Naive B cell (primary cell): ENCODE results near the gene TMEM176A. TPM values are rescaled to one million over a fixed set of nuclear protein-coding genes. Genes with fewer than 3 reads are reported as not detected.
"Not testable (repeated sequence)": the region's sequence is repeated elsewhere in the genome, so short reads cannot be mapped to it uniquely, and the experiment has no call there.

ENCODE experiments used
- ATAC-seq, 2 donors: fragments of 150-1000 bp; cut with Tn5 transposase; 2 replicates each; pipeline ENCODE4 v1.10.0; 2021; ENCODE audit warnings: low read depth in 2 of 2, mild to moderate bottlenecking in 2 of 2, moderate library complexity in 2 of 2
- DNase-seq: peaks from one replicate; pipeline ENCODE4 v3.0.0; 2022
- H3K27ac Mint-ChIP-seq, 6 donors: one replicate each; pipeline ENCODE4 v1.8.0; 2020 to 2022; ENCODE audit warnings: mild to moderate bottlenecking in 6 of 6, mixed read lengths in 6 of 6, moderate library complexity in 5 of 6, inconsistent platforms in 2 of 6
- H3K27me3 Mint-ChIP-seq, 3 donors: one replicate each; pipeline ENCODE4 v1.8.0; 2021 to 2022; ENCODE audit warnings: mixed read lengths in 3 of 3, mild to moderate bottlenecking in 1 of 3
- H3K36me3 Mint-ChIP-seq, 2 donors: one replicate each; pipeline ENCODE4 v1.8.0; 2020 to 2022; ENCODE audit warnings: mixed read lengths in 2 of 2, inconsistent platforms in 1 of 2, mild to moderate bottlenecking in 1 of 2
- H3K4me1 Mint-ChIP-seq, 3 donors: one replicate each; pipeline ENCODE4 v1.8.0; 2020 to 2022; ENCODE audit warnings: mixed read lengths in 3 of 3, inconsistent platforms in 1 of 3, mild to moderate bottlenecking in 1 of 3, moderate library complexity in 1 of 3
- H3K4me3 Mint-ChIP-seq, 8 donors: one replicate each; pipeline ENCODE4 v1.8.0; 2020 to 2022; ENCODE audit warnings: mild to moderate bottlenecking in 8 of 8, mixed read lengths in 8 of 8, moderate library complexity in 8 of 8, inconsistent platforms in 2 of 8
- H3K9me3 Mint-ChIP-seq, 7 donors: one replicate each; pipeline ENCODE4 v1.8.0; 2020 to 2022; ENCODE audit warnings: mixed read lengths in 7 of 7, mild to moderate bottlenecking in 5 of 7, inconsistent platforms in 2 of 7, moderate library complexity in 1 of 7
- polyA plus RNA-seq, 6 donors: library from polyadenylated mRNA; unstranded; fragments of 300-500 nt; fragmentation: Illumina TruSeq; gene quantifications; one replicate each; pipeline ENCODE4 v1.2.3, GENCODE V29; 2021; ENCODE audit warnings: low read depth in 6 of 6

The TMEM176A gene, protein sequence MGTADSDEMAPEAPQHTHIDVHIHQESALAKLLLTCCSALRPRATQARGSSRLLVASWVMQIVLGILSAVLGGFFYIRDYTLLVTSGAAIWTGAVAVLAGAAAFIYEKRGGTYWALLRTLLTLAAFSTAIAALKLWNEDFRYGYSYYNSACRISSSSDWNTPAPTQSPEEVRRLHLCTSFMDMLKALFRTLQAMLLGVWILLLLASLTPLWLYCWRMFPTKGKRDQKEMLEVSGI
- 1 to 10 TPM in 1 of 6 donors, under 1 TPM in 1, not detected in 4; 0.44 to 1.9 TPM for polyA plus RNA-seq

DNA sequence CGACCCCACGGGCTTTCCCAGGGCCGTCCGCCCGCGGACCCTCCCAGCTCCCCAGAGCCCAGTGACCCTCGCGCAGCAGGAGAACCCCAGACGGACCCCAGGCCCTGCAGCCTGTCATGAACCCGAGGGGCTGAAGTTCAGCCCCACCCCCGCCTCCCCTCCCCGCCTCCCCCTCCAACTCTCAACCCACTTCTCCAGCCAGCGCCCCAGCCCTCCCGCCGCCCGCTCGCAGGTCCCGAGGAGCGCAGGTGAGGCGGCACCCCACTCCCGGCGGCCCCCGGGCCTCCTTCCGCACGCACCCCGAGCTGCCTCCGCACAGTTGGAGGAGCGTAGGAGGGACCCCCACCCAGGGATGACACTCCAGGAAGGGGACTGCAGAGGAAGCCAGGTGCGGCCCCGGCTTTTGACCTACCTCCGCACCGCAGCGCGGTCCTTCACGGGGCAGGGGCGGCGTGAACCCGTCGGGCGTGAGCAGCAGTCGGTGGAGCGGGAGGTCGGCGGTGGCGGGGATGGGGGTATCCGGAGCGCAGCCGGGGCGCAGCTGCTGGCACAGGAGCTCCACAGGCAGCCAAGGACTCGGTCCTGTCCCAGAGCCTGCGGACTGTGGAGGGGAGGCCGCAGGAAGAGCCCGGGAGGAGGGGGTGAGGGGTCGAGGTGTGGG, at the start of gene TMEM176A:
TSS of gene TMEM176A (plus strand) at position 189 of the 661 bp plus-strand sequence. CDS start 782 bp downstream, outside the sequence.
- H3K4me1 Mint-ChIP-seq = peaks cover 9 to 16% (median 9%) of the 10 kb centered on the region in 3 donors
- H3K4me3 Mint-ChIP-seq = peak within 1 kb of the TSS; percentile 43 to 76 (median 61)
- H3K27ac Mint-ChIP-seq = no peak within 1 kb of the TSS
- H3K9me3 Mint-ChIP-seq = peaks cover 3 to 22% (median 10%) of the 10 kb centered on the region in 7 donors
- DNase-seq (no peak), ATAC-seq (no peak)
- peaks cover 0 to 19% of the 10 kb centered on the region in 2 donors for H3K36me3 Mint-ChIP-seq
- H3K27me3 Mint-ChIP-seq = peaks cover 39 to 76% (median 66%) of the 10 kb centered on the region in 3 donors

DNA sequence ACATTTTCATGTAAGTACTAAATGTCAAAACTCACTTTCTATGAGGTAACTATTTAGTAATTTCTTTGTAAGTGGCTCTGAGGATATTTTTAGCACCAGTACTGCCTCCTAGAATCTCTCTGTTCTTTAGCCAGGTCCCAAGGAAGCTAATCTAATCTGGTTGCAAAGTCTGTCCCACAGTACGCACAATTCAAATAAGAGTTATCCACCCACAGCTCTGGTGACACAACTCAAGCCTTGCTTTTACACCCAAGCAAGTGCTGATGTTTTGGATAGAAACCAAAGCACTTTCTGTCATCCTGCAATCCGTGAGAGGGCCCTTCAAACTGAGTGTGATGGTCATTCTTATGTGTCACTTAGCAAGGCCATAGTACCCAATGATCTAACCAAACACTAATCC, 48.9 kb upstream of the TMEM176A start:
- Mint-ChIP-seq H3K27me3 (peaks cover 3 to 18% (median 12%) of the 10 kb centered on the region in 3 donors), H3K4me1 (peaks cover 11 to 13% (median 11%) of the 10 kb centered on the region in 3 donors), H3K27ac (no peak overlapping the region), H3K36me3 (no peaks in the 10 kb centered on the region), H3K4me3 (no peak overlapping the region), H3K9me3 (no peaks in the 10 kb centered on the region)
- DNase-seq (no peak), ATAC-seq (no peak)

DNA sequence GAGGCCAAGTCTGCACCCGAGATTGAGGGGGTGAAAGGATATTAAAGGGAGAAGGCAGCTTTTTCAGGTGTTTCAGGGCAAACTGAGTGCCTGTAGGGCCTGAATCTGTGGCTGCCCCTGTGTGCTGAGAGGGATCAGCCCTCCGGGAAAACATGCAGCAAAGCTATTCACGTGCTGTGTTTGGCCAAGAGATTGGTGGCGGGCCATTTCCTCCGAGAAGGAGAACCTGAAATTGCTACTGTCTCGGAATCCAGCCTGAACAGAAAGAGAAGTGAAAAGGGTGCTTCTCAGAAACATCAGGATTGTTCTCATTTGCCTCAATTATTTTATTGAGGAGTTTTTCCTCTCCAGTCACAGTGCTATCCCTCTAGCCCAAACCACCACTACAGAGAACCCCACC, 47.3 kb upstream of the TMEM176A start:
- Mint-ChIP-seq H3K9me3 (no peaks in the 10 kb centered on the region), H3K27ac (peak overlapping the region in 1 of 6 donors; percentile 87), H3K36me3 (no peaks in the 10 kb centered on the region), H3K4me3 (no peak overlapping the region), H3K27me3 (peaks cover 0 to 12% (median 5%) of the 10 kb centered on the region in 3 donors), H3K4me1 (peaks cover 11 to 13% (median 11%) of the 10 kb centered on the region in 3 donors)
- ATAC-seq = no peak
- DNase-seq = no peak

DNA sequence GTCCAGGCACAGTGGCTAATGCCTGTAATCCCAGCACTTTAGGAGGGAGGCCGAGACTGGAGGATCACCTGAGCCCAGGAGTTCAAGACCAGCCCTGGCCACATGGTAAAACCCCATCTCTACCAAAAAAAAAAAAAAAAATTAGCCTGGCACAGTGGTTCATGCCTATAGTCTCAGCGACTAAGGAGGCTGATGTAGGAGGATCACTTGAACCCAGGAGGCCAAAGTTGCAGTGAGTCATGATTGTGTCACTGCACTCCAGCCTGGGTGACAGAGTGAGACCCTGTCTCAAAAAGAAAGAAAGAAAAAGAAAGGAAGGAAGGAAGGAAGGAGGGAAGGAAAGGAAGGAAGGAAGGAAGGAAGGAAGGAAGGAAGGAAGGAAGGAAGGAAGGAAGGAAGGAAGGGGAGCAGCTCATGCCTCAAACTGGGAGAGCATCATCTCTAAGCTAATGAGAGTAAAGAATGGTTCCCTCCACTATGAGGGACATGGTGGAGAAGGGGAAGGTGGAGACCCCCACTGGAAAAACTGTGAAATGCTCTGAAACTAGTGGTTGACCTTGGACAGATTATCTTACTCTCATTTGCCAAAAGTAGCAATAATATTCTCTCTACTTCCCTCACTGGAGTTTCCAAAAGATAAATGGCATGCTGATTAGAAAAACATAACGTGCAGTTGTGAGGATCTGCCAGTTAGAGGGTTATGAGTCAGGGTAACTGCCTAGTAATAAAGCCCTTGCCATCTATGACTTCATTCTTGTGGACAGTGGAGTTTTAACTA, 46.6 kb upstream of the TMEM176A start:
- ATAC-seq = peak; percentile 27 to 41
- Mint-ChIP-seq H3K4me1 (peaks cover 11 to 13% (median 11%) of the 10 kb centered on the region in 3 donors), H3K27me3 (peaks cover 0 to 12% (median 4%) of the 10 kb centered on the region in 3 donors), H3K36me3 (no peaks in the 10 kb centered on the region), H3K9me3 (no peaks in the 10 kb centered on the region), H3K4me3 (no peak overlapping the region), H3K27ac (peak overlapping the region in 1 of 6 donors; percentile 66)
- no peak for DNase-seq

DNA sequence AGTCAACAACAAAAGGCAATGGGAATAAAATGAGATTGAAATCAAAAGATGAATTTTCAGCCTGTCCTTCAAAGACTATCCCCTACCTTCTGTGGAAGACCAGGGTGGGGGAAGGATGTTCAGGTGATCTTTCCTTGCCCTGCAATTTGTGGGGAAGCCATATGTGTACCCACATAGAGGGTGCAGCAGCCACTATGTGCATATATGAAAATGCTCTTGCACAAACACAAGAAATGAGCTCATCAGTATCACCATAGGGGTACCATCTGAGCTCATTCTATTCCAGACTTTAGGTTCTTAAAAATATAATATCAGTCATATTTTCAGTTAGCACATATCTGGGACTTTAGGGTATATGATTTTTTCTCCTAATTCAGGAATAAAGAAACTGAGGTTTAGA, 45.6 kb upstream of the TMEM176A start:
- DNase-seq (no peak), ATAC-seq (no peak)
- Mint-ChIP-seq H3K36me3 (no peaks in the 10 kb centered on the region), H3K27me3 (peaks cover 0 to 7% (median 4%) of the 10 kb centered on the region in 3 donors), H3K27ac (peak overlapping the region in 2 of 6 donors; percentile 32 to 70), H3K4me3 (peak overlapping the region in 1 of 8 donors; percentile 40), H3K4me1 (peaks cover 11 to 13% (median 11%) of the 10 kb centered on the region in 3 donors), H3K9me3 (peaks cover 0 to 3% (median 0%) of the 10 kb centered on the region in 7 donors)

DNA sequence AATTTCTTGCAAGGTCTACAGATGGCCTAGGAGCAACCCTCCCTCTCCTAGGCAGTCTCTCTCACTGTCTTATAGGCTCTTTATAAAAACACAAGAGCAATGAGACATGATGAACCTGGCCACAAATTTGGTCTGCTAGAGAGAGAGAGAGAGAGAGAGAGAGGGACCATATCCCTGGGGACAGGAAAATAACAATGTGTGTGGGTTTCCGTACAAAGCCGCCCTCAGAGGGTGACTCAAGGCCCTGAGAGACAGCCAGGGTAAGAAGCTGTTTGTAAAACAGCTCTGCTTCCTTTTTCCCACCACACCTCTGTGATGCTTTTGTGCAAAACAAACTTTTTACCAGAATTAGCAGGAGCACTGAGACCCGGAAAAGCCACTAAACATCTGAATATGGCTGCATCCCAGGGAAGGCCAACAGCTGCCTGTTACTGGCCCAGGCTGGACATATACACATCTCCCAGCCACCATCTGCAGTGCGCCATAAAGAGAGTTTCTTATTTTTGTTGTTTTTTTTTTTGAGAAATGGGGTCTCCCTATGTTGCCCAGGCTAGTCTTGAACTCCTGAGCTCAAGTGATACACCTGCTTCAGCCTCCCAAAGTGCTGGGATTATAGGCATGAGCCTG, 45.0 kb upstream of the TMEM176A start:
- Mint-ChIP-seq H3K9me3 (peaks cover 0 to 7% (median 0%) of the 10 kb centered on the region in 7 donors), H3K4me3 (peak overlapping the region in 2 of 8 donors; percentile 17 to 40), H3K4me1 (peaks cover 11 to 13% (median 11%) of the 10 kb centered on the region in 3 donors), H3K27ac (peak overlapping the region in 3 of 6 donors; percentile 7 to 70 (median 32)), H3K36me3 (no peaks in the 10 kb centered on the region), H3K27me3 (peaks cover 0 to 7% (median 4%) of the 10 kb centered on the region in 3 donors)
- DNase-seq (no peak), ATAC-seq (no peak)

DNA sequence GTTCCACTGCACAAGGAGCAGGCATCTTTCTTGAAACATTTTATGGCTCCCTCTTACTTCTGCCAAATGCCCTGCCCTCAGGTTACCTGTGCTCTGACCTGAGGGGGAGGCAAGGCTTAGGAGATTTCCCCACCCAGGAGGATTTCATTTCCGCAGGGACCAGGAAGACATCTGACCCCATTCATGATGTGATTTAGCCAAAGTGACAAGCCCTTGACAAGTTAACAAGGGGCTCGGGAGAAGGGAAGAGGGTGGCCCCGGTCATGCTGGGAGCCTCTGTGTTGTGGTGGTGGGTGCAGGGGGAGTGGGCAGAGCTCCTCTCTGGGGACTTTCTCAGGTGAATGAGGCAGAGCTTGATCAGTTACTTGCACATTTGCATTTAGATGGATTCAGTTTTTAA, 44.4 kb upstream of the TMEM176A start:
- H3K27me3 Mint-ChIP-seq = peaks cover 0 to 7% (median 5%) of the 10 kb centered on the region in 3 donors
- H3K4me1 Mint-ChIP-seq = peaks cover 11 to 13% (median 11%) of the 10 kb centered on the region in 3 donors
- H3K9me3 Mint-ChIP-seq = peaks cover 0 to 8% (median under 1%) of the 10 kb centered on the region in 7 donors
- H3K36me3 Mint-ChIP-seq = no peaks in the 10 kb centered on the region
- DNase-seq (no peak), ATAC-seq (no peak)
- no peak overlapping the region for H3K4me3 Mint-ChIP-seq
- peak overlapping the region in 3 of 6 donors; percentile 12 to 37 (median 25) for H3K27ac Mint-ChIP-seq

DNA sequence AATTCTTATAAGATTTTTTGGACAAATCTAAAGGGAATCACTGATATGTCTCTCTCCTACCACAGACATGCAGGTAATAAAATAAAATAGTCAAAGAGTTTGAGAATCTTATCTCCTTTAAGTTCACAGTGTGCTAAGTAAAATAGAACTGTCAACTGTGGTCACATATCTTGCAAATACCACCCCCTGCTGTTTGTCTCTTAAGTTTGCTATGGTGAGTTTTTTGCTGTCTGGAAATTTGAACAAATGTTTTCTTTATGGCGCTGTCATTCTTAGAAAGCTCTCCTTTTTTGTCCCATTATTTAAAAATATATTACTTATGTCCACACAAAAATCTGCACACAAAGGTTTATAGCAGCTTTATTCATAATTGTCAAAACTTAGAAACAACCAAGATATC, 43.7 kb upstream of the TMEM176A start:
- DNase-seq = no peak
- H3K4me1 Mint-ChIP-seq = peaks cover 11 to 13% (median 11%) of the 10 kb centered on the region in 3 donors
- no peak for ATAC-seq

DNA sequence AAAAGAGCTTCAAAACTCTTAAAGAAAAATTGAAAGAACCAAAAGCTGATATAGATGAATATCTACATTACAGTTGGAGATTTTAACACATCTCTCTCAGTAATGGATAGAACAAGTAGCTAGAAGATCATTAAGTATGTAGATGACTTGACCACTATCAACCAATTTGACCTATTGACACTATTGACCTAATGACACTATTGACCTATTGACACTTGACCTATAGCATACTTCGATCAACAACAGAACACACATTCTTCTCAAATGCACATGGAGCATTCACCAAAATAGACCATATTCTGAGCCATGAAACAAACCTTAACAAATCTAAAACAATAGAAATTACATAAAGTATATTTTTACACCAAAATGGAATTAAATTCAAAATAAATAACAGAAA, 41.1 kb upstream of the TMEM176A start:
- no peak for DNase-seq

More for the DNA sequence above, 43.7 kb upstream of the TMEM176A start:
- H3K27me3 Mint-ChIP-seq = peaks cover 0 to 11% (median 7%) of the 10 kb centered on the region in 3 donors
- no peak overlapping the region for H3K27ac Mint-ChIP-seq
- H3K9me3 Mint-ChIP-seq = peaks cover 0 to 14% (median 8%) of the 10 kb centered on the region in 7 donors
- H3K36me3 Mint-ChIP-seq = no peaks in the 10 kb centered on the region
- H3K4me3 Mint-ChIP-seq = no peak overlapping the region

DNA sequence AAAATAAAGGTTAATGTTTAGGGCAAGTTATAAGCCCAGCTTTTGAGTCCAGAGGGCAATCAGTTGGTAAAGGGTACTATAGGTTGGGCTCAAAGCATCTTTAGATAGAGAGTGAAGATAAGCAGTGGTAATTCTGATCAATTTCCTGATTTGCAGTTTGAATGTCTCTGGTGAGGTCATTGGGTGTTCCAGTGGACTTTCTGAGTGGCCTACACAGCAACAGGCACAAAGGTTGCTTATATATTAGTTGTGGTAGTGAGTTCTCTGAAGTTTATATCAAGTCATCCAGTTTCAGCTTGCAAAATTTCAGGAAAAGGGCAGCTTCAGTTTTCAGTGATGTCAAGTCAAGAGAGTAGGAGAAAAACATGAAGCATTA, 34.2 kb upstream of the TMEM176A start:
- Mint-ChIP-seq H3K4me1 (no peaks in the 10 kb centered on the region), H3K9me3 (peaks cover 0 to 12% (median 3%) of the 10 kb centered on the region in 7 donors), H3K36me3 (no peaks in the 10 kb centered on the region), H3K27ac (no peak overlapping the region), H3K4me3 (no peak overlapping the region), H3K27me3 (peaks cover 6 to 21% (median 9%) of the 10 kb centered on the region in 3 donors)
- ATAC-seq = no peak
- no peak for DNase-seq

More for the DNA sequence above, 41.1 kb upstream of the TMEM176A start:
- H3K4me3 Mint-ChIP-seq = no peak overlapping the region
- ATAC-seq = no peak
- H3K9me3 Mint-ChIP-seq = peaks cover 0 to 18% (median 13%) of the 10 kb centered on the region in 7 donors
- H3K4me1 Mint-ChIP-seq = peaks cover 6 to 11% (median 7%) of the 10 kb centered on the region in 3 donors
- H3K27ac Mint-ChIP-seq = no peak overlapping the region
- no peaks in the 10 kb centered on the region for H3K36me3 Mint-ChIP-seq
- H3K27me3 Mint-ChIP-seq = peaks cover 0 to 11% (median 0%) of the 10 kb centered on the region in 3 donors

DNA sequence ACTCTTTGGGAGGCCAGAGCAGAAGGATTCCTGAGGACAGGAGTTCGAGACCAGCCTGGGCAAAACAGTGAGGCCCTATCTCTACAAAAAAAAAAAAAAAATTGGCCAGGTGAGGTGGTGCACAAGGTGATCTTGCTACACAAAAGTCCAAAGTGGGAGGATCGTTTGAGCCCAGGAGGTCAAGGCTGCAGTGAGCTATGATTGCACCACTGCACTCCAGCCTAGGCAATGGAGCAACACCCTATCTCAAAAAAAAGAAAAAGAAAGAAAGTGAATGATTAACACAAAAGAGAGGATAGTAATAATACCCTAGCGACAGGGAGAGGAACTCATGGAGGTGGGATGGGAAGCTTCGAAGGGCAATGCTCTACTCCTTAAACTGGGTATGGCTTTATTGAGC, 30.8 kb upstream of the TMEM176A start:
- Mint-ChIP-seq H3K4me3 (peak overlapping the region in 1 of 8 donors; percentile 57), H3K9me3 (peaks cover 5 to 23% (median 18%) of the 10 kb centered on the region in 7 donors), H3K27me3 (peaks cover 6 to 13% (median 9%) of the 10 kb centered on the region in 3 donors), H3K4me1 (no peaks in the 10 kb centered on the region), H3K36me3 (peaks cover 9 to 11% of the 10 kb centered on the region in 2 donors), H3K27ac (no peak overlapping the region)
- no peak for ATAC-seq
- DNase-seq = no peak

DNA sequence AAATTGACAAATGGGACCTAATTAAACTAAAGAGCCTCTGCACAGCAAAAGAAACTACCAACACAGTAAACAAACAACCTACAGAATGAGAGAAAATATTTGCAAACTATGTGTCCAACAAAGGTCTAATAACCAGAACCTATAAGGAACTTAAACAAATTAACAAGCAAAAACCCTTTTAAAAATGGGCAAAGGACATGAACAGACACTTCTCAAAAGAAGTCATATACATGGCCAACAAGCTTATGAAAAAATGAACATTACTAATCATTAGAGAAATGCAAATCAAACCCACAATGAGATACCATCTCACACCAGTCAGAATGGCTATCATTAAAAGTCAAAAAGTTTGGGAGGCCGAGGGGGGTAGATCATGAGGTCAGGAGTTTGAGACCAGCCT, 26.4 kb upstream of the TMEM176A start:
- ATAC-seq, DNase-seq, H3K4me3 Mint-ChIP-seq, H3K4me1 Mint-ChIP-seq: not testable (repeated sequence)
- peak overlapping the region in 1 of 6 donors; percentile 16 for H3K27ac Mint-ChIP-seq
- peaks cover 5 to 28% (median 18%) of the 10 kb centered on the region in 7 donors for H3K9me3 Mint-ChIP-seq
- peaks cover 9 to 11% of the 10 kb centered on the region in 2 donors for H3K36me3 Mint-ChIP-seq
- peaks cover 13 to 22% (median 18%) of the 10 kb centered on the region in 3 donors for H3K27me3 Mint-ChIP-seq
